PC-3 (cell line): ENCODE results near the gene LRRFIP1.

Experiments used
- EZH2 ChIP-seq: fragments of 300-600 bp; sonication (generic); IDR thresholded peaks from one replicate; pipeline ENCODE4 v1.6.1; 2017; ENCODE audit warnings: antibody characterized with exemption, mild to moderate bottlenecking, low read length; ENCODE audit not compliant: unreplicated experiment
- EZH2phosphoT487 ChIP-seq: fragments of 300-600 bp; sonication (generic); IDR thresholded peaks from 2 replicates; pipeline ENCODE4 v1.6.1; 2018; ENCODE audit warnings: mild to moderate bottlenecking, antibody characterized with exemption, low read length, borderline replicate concordance
- TF ChIP-seq, protein P1 (sequence below): fragments of 300-600 bp; sonication (generic); conservative IDR thresholded peaks from 2 replicates; pipeline ENCODE4 v1.5.1; 2017; ENCODE audit warnings: antibody characterized with exemption, low read depth, mild to moderate bottlenecking, low read length

DNA sequence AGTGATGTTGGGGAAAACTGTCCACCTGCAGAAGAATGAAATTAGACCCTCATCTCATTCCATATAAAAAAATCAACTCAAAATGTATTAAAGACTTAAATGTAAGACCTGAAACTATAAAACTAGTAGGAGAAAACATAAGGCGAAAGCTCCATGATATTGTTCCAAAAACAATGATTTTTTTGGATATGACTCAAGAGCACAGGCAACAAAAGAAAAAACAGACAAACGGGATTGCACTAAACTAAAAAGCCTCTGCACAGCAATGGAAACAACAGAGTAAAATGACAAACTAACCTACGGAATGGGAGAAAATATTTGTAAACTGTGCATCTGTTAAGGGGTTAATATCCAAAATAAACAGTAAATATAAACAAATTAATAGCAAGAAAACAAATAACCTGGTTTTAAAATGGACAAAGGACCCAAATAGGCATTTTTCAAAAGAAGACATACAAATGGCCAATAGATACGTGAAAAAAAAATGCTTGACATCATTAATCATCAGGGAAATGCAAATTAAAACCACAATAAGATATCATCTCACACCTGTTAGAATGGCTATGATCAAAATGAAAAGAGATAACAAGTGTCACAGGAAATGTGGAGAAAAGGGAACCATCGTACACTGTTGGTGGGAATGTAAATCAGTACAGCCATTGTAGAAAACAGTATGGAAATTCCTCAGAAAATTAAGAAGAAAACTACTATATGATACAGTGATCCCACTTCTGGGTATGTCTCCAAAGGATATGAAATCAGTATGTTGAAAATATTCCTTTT lies 26.6 kb downstream of the LRRFIP1 start:
- TF ChIP-seq, protein P1, sequence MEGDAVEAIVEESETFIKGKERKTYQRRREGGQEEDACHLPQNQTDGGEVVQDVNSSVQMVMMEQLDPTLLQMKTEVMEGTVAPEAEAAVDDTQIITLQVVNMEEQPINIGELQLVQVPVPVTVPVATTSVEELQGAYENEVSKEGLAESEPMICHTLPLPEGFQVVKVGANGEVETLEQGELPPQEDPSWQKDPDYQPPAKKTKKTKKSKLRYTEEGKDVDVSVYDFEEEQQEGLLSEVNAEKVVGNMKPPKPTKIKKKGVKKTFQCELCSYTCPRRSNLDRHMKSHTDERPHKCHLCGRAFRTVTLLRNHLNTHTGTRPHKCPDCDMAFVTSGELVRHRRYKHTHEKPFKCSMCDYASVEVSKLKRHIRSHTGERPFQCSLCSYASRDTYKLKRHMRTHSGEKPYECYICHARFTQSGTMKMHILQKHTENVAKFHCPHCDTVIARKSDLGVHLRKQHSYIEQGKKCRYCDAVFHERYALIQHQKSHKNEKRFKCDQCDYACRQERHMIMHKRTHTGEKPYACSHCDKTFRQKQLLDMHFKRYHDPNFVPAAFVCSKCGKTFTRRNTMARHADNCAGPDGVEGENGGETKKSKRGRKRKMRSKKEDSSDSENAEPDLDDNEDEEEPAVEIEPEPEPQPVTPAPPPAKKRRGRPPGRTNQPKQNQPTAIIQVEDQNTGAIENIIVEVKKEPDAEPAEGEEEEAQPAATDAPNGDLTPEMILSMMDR, result no peak
- TF ChIP-seq EZH2 (no peak), EZH2phosphoT487 (no peak)
